ENCODE measurements around the gene FAM210A. TPM values are rescaled to one million over a fixed set of nuclear protein-coding genes. Genes with fewer than 3 reads are reported as not detected.
A peak's percentile ranks its signal among the peaks of the same experiment; 100 is the strongest.
"Not testable (repeated sequence)": the region's sequence is repeated elsewhere in the genome, so short reads cannot be mapped to it uniquely, and the experiment has no call there.

Gene FAM210A
- total RNA-seq, 4 donors from 2014 or later: 9.7 to 15.8 (median 14.6) TPM

GRCh38 chr18:13684546-13684945 lies 41.8 kb downstream of the FAM210A start:
- 82 to 92% methylated on average over 4 of the region's 4 CpGs for WGBS, 2 donors
- Histone ChIP-seq H3K27ac (no peak overlapping the region), H3K4me1 (no peaks in the 10 kb centered on the region), H3K36me3 (peaks cover 0 to 5% (median 0%) of the 10 kb centered on the region in 3 donors), H3K4me3 (no peak overlapping the region), H3K27me3 (no peaks in the 10 kb centered on the region), H3K9me3 (no peaks in the 10 kb centered on the region)
- DNase-seq: no peak
- intact Hi-C loops (cut with DNase I): no loop called here
- no peak for TF ChIP-seq POLR2A (IDR thresholded peaks at IDR 0.05)
- no peak for TF ChIP-seq CTCF (IDR thresholded peaks at IDR 0.05)

GRCh38 chr18:13681701-13682100 lies 44.7 kb downstream of the FAM210A start:
- Histone ChIP-seq H3K9me3 (no peaks in the 10 kb centered on the region), H3K4me1 (no peaks in the 10 kb centered on the region), H3K27ac (no peak overlapping the region), H3K4me3 (no peak overlapping the region), H3K36me3 (peaks cover 0 to 5% (median 0%) of the 10 kb centered on the region in 3 donors), H3K27me3 (no peaks in the 10 kb centered on the region)
- intact Hi-C loops (cut with DNase I): no loop called here
- no peak for DNase-seq
- TF ChIP-seq CTCF (IDR thresholded peaks at IDR 0.05) (no peak), POLR2A (IDR thresholded peaks at IDR 0.05) (no peak)
- WGBS, 2 donors: 90 to 91% methylated on average over 6 of the region's 6 CpGs

GRCh38 chr18:13680612-13681011 lies 45.7 kb downstream of the FAM210A start:
- DNase-seq: no peak
- H3K27me3 ChIP-seq: no peaks in the 10 kb centered on the region
- no peaks in the 10 kb centered on the region for H3K4me1 ChIP-seq
- intact Hi-C loops (cut with DNase I): no loop called here
- no peak for TF ChIP-seq POLR2A (IDR thresholded peaks at IDR 0.05)
- TF ChIP-seq CTCF (IDR thresholded peaks at IDR 0.05): peak in 4 of 6 experiments; percentile 11 to 39 (median 32)
- 69 to 78% methylated on average over 5 of the region's 5 CpGs for WGBS, 2 donors
- H3K9me3 ChIP-seq: no peaks in the 10 kb centered on the region
- H3K4me3 ChIP-seq: no peak overlapping the region
- no peak overlapping the region for H3K27ac ChIP-seq
- H3K36me3 ChIP-seq: peaks cover 0 to 5% (median 0%) of the 10 kb centered on the region in 3 donors

- WGBS, 2 donors: 96 to 98% methylated on average over 9 to 13 of the region's 13 CpGs
- H3K36me3 ChIP-seq; DNase-seq; H3K4me1 ChIP-seq; H3K9me3 ChIP-seq; H3K27me3 ChIP-seq; H3K27ac ChIP-seq; intact Hi-C loops (cut with DNase I); H3K4me3 ChIP-seq: not testable (repeated sequence)
Measured at GRCh38 chr18:13677350-13677749, 49.0 kb downstream of the FAM210A start.

GRCh38 chr18:13676471-13676870 lies 49.9 kb downstream of the FAM210A start:
- intact Hi-C loops (cut with DNase I): no loop called here
- no peaks in the 10 kb centered on the region for H3K4me1 ChIP-seq
- H3K9me3 ChIP-seq: no peaks in the 10 kb centered on the region
- TF ChIP-seq CTCF (IDR thresholded peaks at IDR 0.05): no peak
- TF ChIP-seq POLR2A (IDR thresholded peaks at IDR 0.05): no peak
- H3K27ac ChIP-seq: no peak overlapping the region
- H3K4me3 ChIP-seq: no peak overlapping the region
- no peaks in the 10 kb centered on the region for H3K27me3 ChIP-seq
- no peak for DNase-seq
- peaks cover 0 to 6% (median 0%) of the 10 kb centered on the region in 3 donors for H3K36me3 ChIP-seq
- WGBS, 2 donors: 91 to 92% methylated on average over 5 to 6 of the region's 6 CpGs

- Histone ChIP-seq H3K4me1 (no peaks in the 10 kb centered on the region), H3K4me3 (no peak overlapping the region), H3K36me3 (peaks cover 0 to 42% (median 0%) of the 10 kb centered on the region in 3 donors), H3K9me3 (no peaks in the 10 kb centered on the region), H3K27me3 (no peaks in the 10 kb centered on the region), H3K27ac (no peak overlapping the region)
- intact Hi-C loops (cut with DNase I): no loop called here
- 72 to 80% methylated on average over 7 of the region's 7 CpGs for WGBS, 2 donors
- no peak for DNase-seq
- TF ChIP-seq POLR2A (IDR thresholded peaks at IDR 0.05): no peak
- TF ChIP-seq CTCF (IDR thresholded peaks at IDR 0.05): no peak
Measured at GRCh38 chr18:13672657-13673056, 53.7 kb downstream of the FAM210A start.

Measured in esophagus squamous epithelium (tissue), 5 donors.